Spleen (tissue), 11 donors: ENCODE results near the gene WFIKKN2. TPM values are rescaled to one million over a fixed set of nuclear protein-coding genes. Genes with fewer than 3 reads are reported as not detected.

Experiments
- DNase-seq: peaks from one replicate; pipeline ENCODE4 v3.0.0-alpha.2; 2020
- H3K27ac ChIP-seq, 8 donors: fragments of 200-600 bp; sonication (generic) in 7 of 8; 1 replicate in 4 of 8; 2 replicates in 4 of 8; pipeline versions ENCODE4 v1.5.0 to v1.8.0; 2016 to 2021; ENCODE audit warnings: inconsistent platforms in 4 of 8, mild to moderate bottlenecking in 4 of 8, moderate library complexity in 1 of 8
- H3K27me3 ChIP-seq, 7 donors: fragments of 200-600 bp; sonication (generic) in 6 of 7; replicated peaks in 1 of 7; 1 replicate in 4 of 7; 2 replicates in 3 of 7; pipeline versions ENCODE4 v1.5.0 to v1.8.0; 2016 to 2021; ENCODE audit warnings: inconsistent platforms in 3 of 7, mild to moderate bottlenecking in 1 of 7
- H3K36me3 ChIP-seq, 6 donors: fragments of 200-600 bp; sonication (generic) in 5 of 6; 1 replicate in 4 of 6; 2 replicates in 2 of 6; pipeline versions ENCODE4 v1.5.0 to v1.8.0; 2016 to 2021; ENCODE audit warnings: inconsistent platforms in 2 of 6
- H3K4me1 ChIP-seq, 6 donors: fragments of 200-600 bp; sonication (generic) in 5 of 6; 1 replicate in 3 of 6; 2 replicates in 3 of 6; pipeline versions ENCODE4 v1.5.0 to v1.8.0; 2016 to 2021; ENCODE audit warnings: inconsistent platforms in 3 of 6
- H3K4me3 ChIP-seq, 8 donors: fragments of 200-600 bp; sonication (generic) in 7 of 8; 1 replicate in 4 of 8; 2 replicates in 4 of 8; pipeline versions ENCODE4 v1.5.0 to v1.8.0; 2016 to 2021; ENCODE audit warnings: inconsistent platforms in 4 of 8, mild to moderate bottlenecking in 4 of 8, moderate library complexity in 2 of 8
- H3K9me3 ChIP-seq, 8 donors: fragments of 200-600 bp; sonication (generic) in 7 of 8; 1 replicate in 4 of 8; 2 replicates in 4 of 8; pipeline versions ENCODE4 v1.5.0 to v1.8.0; 2016 to 2021; ENCODE audit warnings: inconsistent platforms in 4 of 8
- POLR2A ChIP-seq, 3 donors: fragments of 450-650 bp; IDR thresholded peaks; one replicate each; pipeline ENCODE4 v1.5.1; 2017; ENCODE audit warnings: antibody characterized with exemption in 3 of 3, mild to moderate bottlenecking in 1 of 3
- POLR2AphosphoS5 ChIP-seq, 3 donors: sonication (generic); formaldehyde crosslinking; IDR thresholded peaks; one replicate each; pipeline ENCODE4 v1.5.1; 2017; ENCODE audit warnings: antibody characterized with exemption in 3 of 3
- WGBS, 5 donors: extraction: QIAGEN DNeasy Blood & Tissue Kit in 3 of 5; methylation state at CpG; one replicate each; pipeline versions ENCODE4 v1.1.5 to v1.1.7; 2013 to 2018; 5-methylcytosine and 5-hydroxymethylcytosine counted together
- intact Hi-C: fragments of 100-400 bp; cut with DNase I; formaldehyde crosslinking; loops from one replicate; pipeline ENCODE4 v1.15.0; 2023; ENCODE audit warnings: low total_unique reads
- polyA plus RNA-seq, 3 donors: library from polyadenylated mRNA; stranded (reverse); fragments of 200-250 nt; gene quantifications; one replicate each; pipeline ENCODE4 v1.2.1, GENCODE V29; 2013
- total RNA-seq, 7 donors: library from RNA; depleted of rRNA in 3 of 7; stranded (reverse); fragments of >200 nt in 3 of 7; fragmentation: NEBNext Ultra II Directional in 4 of 7; extraction: Animal tissue kit (Norgen Biotek cat#: 25700) in 4 of 7; gene quantifications; one replicate each; pipeline versions ENCODE4 v1.1.0 to v1.2.1, GENCODE V29; 2016 to 2021
- TF ChIP-seq, protein P1 (sequence below), 11 experiments: fragments of 200-600 bp in 7 of 11; fragments of 450-650 bp in 4 of 11; sonication (generic) in 4 of 11; IDR thresholded peaks in 8 of 11; conservative IDR thresholded peaks in 3 of 11; 1 replicate in 7 of 11; 2 replicates in 4 of 11; pipeline versions ENCODE4 v1.4.0 to v1.8.0; 2016 to 2021; ENCODE audit warnings: antibody characterized with exemption in 11 of 11, inconsistent platforms in 4 of 11, mild to moderate bottlenecking in 1 of 11
- donor health status: healthy with polysubstance abuse.
- donor health status: DM: no; HTN: no; CAD: no; lungs with moderate emphysema.
- donor health status: DM: no; HTN: no; CAD: no.
- donor health status: Bipolar disorder and iron deficiency.
- donor health status: healthy.
- donor health status: DM: no; HTN: no; CAD: no.
- donor health status: DM: yes; HTN: yes; CAD: no.

The WFIKKN2 gene
- total and polyA plus RNA-seq, 10 donors, result 0.02 to 0.51 (median 0.10) TPM; not detected in 4

DNA sequence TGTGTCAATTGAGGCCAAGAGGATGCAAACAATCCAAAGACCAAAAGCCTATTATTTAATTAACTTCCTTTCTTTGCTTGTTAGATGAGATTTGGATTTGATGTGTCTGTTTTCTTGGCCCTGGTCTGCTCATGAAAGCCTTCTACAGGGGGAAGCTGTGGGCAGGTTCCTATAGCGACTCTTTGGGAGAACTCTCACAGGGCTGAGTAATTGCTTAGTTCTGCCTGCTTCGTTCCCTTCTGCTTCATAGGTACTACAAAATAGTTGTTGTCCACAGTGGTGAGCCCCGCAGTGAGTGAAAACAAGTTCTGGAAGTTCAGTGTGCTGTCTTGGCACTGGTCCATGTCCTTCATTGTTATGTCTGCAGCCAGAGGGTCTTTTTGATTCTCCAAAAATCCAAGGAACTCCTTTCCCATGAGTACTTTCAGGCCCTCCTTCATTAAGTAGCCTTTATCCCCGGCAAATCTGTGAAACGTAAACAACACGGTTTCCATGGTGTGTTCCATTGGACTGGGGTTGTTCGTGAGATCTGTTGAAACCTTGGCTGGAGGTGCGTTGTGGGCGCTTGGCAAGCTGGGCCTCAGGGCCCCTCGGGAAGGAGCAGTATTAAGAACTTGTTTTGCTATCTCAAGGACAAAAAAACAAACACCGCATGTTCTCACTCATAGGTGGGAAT, 38.1 kb upstream of the WFIKKN2 start:
- TF ChIP-seq POLR2A (IDR thresholded peaks at IDR 0.05), result no peak
- no peak for TF ChIP-seq POLR2AphosphoS5 (IDR thresholded peaks at IDR 0.05)
- TF ChIP-seq, protein P1, sequence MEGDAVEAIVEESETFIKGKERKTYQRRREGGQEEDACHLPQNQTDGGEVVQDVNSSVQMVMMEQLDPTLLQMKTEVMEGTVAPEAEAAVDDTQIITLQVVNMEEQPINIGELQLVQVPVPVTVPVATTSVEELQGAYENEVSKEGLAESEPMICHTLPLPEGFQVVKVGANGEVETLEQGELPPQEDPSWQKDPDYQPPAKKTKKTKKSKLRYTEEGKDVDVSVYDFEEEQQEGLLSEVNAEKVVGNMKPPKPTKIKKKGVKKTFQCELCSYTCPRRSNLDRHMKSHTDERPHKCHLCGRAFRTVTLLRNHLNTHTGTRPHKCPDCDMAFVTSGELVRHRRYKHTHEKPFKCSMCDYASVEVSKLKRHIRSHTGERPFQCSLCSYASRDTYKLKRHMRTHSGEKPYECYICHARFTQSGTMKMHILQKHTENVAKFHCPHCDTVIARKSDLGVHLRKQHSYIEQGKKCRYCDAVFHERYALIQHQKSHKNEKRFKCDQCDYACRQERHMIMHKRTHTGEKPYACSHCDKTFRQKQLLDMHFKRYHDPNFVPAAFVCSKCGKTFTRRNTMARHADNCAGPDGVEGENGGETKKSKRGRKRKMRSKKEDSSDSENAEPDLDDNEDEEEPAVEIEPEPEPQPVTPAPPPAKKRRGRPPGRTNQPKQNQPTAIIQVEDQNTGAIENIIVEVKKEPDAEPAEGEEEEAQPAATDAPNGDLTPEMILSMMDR (IDR thresholded peaks at IDR 0.05 in 8 of 11, conservative IDR thresholded peaks at IDR 0.05 in 3 of 11), result no peak
- intact Hi-C loops, result no loop called here
- no peak for DNase-seq
- Histone ChIP-seq H3K9me3 (no peaks in the 10 kb centered on the region), H3K4me3 (no peak overlapping the region), H3K27ac (no peak overlapping the region), H3K4me1 (peaks cover 0 to 6% (median 0%) of the 10 kb centered on the region in 6 donors), H3K36me3 (no peaks in the 10 kb centered on the region), H3K27me3 (no peaks in the 10 kb centered on the region)
- 67 to 75% (median 72%) methylated on average over 11 of the region's 11 CpGs for WGBS, 5 donors

DNA sequence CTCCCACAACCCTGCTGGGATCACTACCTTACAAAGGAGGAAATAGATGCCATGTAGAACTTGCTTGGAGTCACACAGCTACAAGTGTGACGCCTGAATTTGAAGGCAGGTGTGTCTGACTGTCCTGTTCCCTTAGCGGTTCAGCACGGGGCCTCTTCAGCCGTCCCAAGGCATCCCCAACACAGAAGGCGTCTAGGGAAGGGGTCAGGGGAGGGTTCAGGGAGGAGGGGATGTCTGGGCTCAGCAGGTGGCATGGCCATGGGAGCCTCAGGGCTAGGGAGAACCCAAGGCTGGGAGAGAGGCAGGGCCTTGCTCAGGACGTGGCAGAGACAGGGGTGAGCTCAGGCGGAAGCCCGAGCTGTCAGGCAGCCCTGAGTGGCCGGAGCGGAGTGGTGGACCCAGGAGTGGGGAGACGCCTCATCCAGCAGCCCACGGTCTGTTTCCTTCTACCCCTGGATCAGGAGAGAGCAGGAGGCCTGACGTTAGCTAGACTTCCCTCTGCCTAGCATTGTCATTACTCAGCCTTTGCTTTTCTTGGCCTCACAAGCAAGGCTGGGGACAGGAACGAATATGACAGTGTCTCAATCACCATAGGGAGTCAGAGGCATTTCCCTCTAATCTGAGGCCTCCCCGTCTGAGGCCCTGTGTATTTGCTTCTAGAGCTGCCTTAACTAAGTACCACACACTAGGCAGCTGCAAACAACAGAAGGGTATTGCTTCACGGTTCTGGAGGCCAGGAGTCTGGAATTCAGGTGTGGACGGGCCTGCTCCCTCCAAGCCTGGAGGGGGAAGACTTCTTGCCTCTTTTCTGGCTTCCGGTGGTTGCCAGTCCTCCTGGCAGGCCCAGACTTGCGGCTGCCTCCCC, 36.7 kb upstream of the WFIKKN2 start:
- Histone ChIP-seq H3K9me3 (no peaks in the 10 kb centered on the region), H3K27me3 (no peaks in the 10 kb centered on the region), H3K27ac (no peak overlapping the region), H3K4me1 (no peaks in the 10 kb centered on the region), H3K4me3 (no peak overlapping the region), H3K36me3 (no peaks in the 10 kb centered on the region)
- DNase-seq, result no peak
- intact Hi-C loops, result no loop called here
- TF ChIP-seq, protein P1 (IDR thresholded peaks at IDR 0.05 in 8 of 11, conservative IDR thresholded peaks at IDR 0.05 in 3 of 11), result no peak
- TF ChIP-seq POLR2A (IDR thresholded peaks at IDR 0.05), result no peak
- no peak for TF ChIP-seq POLR2AphosphoS5 (IDR thresholded peaks at IDR 0.05)
- WGBS, 5 donors, result 83 to 94% (median 88%) methylated on average over 15 to 19 of the region's 19 CpGs

DNA sequence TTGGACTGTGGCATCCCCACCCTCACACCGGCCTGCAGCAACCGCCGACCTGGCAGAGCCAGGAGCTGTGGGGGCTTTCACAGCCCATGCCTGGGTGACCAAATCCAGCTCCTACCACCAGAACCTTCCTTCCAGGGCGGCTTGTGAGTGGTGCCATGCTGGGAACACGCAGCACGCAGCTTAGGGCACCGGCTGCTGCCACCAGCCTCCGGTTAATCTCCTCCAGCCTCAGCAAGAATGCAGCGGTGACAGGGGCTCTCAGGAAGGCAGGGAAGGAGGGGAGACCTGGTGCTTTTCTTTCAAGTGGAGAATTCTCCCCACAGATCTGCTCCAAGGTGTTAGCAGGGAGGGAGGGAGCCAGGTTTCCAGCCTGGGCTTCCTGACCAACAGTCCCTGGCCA, 35.8 kb upstream of the WFIKKN2 start:
- intact Hi-C loops, result no loop called here
- Histone ChIP-seq H3K27ac (no peak overlapping the region), H3K4me1 (no peaks in the 10 kb centered on the region), H3K27me3 (no peaks in the 10 kb centered on the region), H3K36me3 (no peaks in the 10 kb centered on the region), H3K4me3 (no peak overlapping the region), H3K9me3 (no peaks in the 10 kb centered on the region)
- TF ChIP-seq POLR2AphosphoS5 (IDR thresholded peaks at IDR 0.05), result no peak
- WGBS, 5 donors, result 84 to 97% (median 92%) methylated on average over 8 to 9 of the region's 9 CpGs
- DNase-seq, result no peak

DNA sequence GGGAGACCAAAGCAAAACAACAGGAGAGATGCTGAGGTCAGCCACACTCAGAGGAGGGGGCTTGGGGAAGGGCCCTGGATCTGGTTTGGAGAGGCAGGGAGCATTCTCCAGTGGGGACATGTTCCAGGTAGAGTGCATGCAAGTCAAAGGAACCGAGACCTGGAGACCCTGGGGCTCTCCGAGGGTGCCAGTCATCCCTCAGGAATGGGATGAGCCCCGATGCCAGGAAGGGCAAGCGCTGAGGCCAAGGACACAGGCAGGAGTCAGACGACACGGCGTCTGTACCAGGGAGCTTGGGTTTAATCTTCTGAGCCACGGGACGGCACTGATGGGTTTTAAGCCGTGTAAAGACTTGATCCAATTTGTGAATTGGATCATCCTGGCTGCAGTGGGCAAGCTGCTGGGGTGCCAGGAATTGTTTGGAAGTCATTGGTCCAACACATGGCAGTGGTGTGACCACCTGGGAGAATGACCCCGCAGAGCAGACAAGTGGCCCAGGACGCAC, 35.1 kb upstream of the WFIKKN2 start:
- WGBS, 5 donors, result 82 to 95% (median 85%) methylated on average over 12 of the region's 12 CpGs
- no peak for DNase-seq
- Histone ChIP-seq H3K4me3 (no peak overlapping the region), H3K36me3 (no peaks in the 10 kb centered on the region), H3K9me3 (no peaks in the 10 kb centered on the region), H3K4me1 (no peaks in the 10 kb centered on the region), H3K27me3 (no peaks in the 10 kb centered on the region), H3K27ac (no peak overlapping the region)
- intact Hi-C loops, result no loop called here
- TF ChIP-seq, protein P1 (IDR thresholded peaks at IDR 0.05 in 8 of 11, conservative IDR thresholded peaks at IDR 0.05 in 3 of 11), result no peak
- TF ChIP-seq POLR2AphosphoS5 (IDR thresholded peaks at IDR 0.05), result no peak
- no peak for TF ChIP-seq POLR2A (IDR thresholded peaks at IDR 0.05)
